GM23248 (cell line): ENCODE results near the gene ADAMTSL2.

Experiments used
- EZH2 ChIP-seq: fragments of 200-600 bp; sonication (generic); IDR thresholded peaks from 2 replicates; pipeline ENCODE4 v1.6.1; 2018; ENCODE audit warnings: antibody characterized with exemption, mild to moderate bottlenecking; ENCODE audit not compliant: insufficient read depth, poor library complexity, severe bottlenecking
- EZH2phosphoT487 ChIP-seq: fragments of 200-600 bp; sonication (generic); IDR thresholded peaks from 2 replicates; pipeline ENCODE4 v1.6.1; 2018; ENCODE audit warnings: antibody characterized with exemption, moderate library complexity, mild to moderate bottlenecking, low read depth; ENCODE audit not compliant: insufficient read depth

DNA sequence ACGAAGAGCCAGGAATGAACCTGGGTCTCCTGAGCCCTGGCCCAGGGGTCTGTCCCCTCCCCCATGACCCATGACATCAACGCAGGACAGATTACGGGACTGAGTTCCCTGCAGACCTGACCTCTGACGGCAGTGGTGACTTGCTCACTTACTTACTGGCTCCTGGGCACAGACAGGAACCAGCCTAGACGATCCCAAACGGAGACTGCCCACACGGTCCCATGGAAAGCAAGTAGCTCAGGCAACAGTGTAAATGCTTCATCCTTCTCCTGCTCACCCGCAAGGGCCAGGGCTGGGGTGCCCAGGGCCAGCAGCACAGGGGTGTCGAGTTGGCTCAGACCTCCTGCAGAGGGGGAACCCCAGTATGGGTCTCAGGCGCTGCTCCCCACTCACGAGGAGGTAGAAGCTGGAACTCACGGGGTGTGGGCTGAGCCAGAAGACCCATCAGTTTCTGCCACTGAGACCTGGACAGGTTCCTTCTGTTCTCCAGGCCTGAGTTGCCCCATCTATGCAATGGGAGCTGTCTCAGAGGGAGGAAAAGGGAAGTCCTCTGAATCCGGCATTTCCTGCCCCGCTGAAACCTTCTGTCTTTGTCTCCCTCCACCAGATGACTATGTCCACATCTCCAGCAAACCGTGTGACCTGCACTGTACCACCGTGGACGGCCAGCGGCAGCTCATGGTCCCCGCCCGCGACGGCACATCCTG lies 5.6 kb downstream of the ADAMTSL2 start:
- TF ChIP-seq EZH2phosphoT487 (no peak), EZH2 (no peak)
